DOHH2 (cell line): ENCODE results near the gene EHHADH.

Experiments
- EZH2phosphoT487 ChIP-seq: fragments of 200-600 bp; sonication (generic); IDR thresholded peaks from 2 replicates; pipeline ENCODE4 v1.6.1; 2017; ENCODE audit warnings: borderline replicate concordance, mild to moderate bottlenecking, antibody characterized with exemption, low read length, moderate library complexity, mixed read lengths
- TF ChIP-seq, protein P1 (sequence below): fragments of 200-600 bp; sonication (generic); IDR thresholded peaks from one replicate; pipeline ENCODE4 v1.5.1; 2014; ENCODE audit warnings: antibody characterized with exemption, mild to moderate bottlenecking, low read depth, low read length; ENCODE audit not compliant: poor library complexity, severe bottlenecking

- TF ChIP-seq, protein P1, sequence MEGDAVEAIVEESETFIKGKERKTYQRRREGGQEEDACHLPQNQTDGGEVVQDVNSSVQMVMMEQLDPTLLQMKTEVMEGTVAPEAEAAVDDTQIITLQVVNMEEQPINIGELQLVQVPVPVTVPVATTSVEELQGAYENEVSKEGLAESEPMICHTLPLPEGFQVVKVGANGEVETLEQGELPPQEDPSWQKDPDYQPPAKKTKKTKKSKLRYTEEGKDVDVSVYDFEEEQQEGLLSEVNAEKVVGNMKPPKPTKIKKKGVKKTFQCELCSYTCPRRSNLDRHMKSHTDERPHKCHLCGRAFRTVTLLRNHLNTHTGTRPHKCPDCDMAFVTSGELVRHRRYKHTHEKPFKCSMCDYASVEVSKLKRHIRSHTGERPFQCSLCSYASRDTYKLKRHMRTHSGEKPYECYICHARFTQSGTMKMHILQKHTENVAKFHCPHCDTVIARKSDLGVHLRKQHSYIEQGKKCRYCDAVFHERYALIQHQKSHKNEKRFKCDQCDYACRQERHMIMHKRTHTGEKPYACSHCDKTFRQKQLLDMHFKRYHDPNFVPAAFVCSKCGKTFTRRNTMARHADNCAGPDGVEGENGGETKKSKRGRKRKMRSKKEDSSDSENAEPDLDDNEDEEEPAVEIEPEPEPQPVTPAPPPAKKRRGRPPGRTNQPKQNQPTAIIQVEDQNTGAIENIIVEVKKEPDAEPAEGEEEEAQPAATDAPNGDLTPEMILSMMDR, result no peak
- TF ChIP-seq EZH2phosphoT487, result no peak
These were observed 18.2 kb upstream of the EHHADH start for GRCh38 chr3:185272033-185272432.
